H9 (cell line): ENCODE results near the gene ARHGAP24. TPM values are rescaled to one million over a fixed set of nuclear protein-coding genes. Genes with fewer than 3 reads are reported as not detected.

ENCODE experiments used
- DNase-seq: peaks from one replicate; pipeline ENCODE4 v3.0.0-alpha.2; 2017
- H2AFZ ChIP-seq: one replicate; pipeline ENCODE4 v1.6.1; 2013; ENCODE audit warnings: mild to moderate bottlenecking, low read length, control low read depth, moderate library complexity
- H2AK5ac ChIP-seq: 2 replicates; pipeline ENCODE4 v1.6.1; 2013; ENCODE audit warnings: low read length, control low read depth, mixed read lengths; ENCODE audit not compliant: insufficient read length
- H2BK120ac ChIP-seq: one replicate; pipeline ENCODE4 v1.6.1; 2013; ENCODE audit warnings: low read depth, mild to moderate bottlenecking, low read length, control low read depth, inconsistent platforms; ENCODE audit not compliant: poor library complexity, severe bottlenecking
- H2BK12ac ChIP-seq: 2 replicates; pipeline ENCODE4 v1.6.1; 2013; ENCODE audit warnings: low read length, control low read depth, mixed read lengths, low read depth; ENCODE audit not compliant: insufficient read length
- H2BK15ac ChIP-seq: 2 replicates; pipeline ENCODE4 v1.6.1; 2013; ENCODE audit warnings: low read depth, low read length, control low read depth
- H2BK20ac ChIP-seq: one replicate; pipeline ENCODE4 v1.6.1; 2013; ENCODE audit warnings: low read depth, mild to moderate bottlenecking, low read length, control low read depth, inconsistent platforms; ENCODE audit not compliant: poor library complexity, severe bottlenecking
- H2BK5ac ChIP-seq: 2 replicates; pipeline ENCODE4 v1.6.1; 2013; ENCODE audit warnings: low read length, control low read depth, mixed read lengths; ENCODE audit not compliant: insufficient read length
- H3K14ac ChIP-seq: 2 replicates; pipeline ENCODE4 v1.6.1; 2013; ENCODE audit warnings: low read length, control low read depth; ENCODE audit not compliant: insufficient read depth
- H3K18ac ChIP-seq: 2 replicates; pipeline ENCODE4 v1.6.1; 2013; ENCODE audit warnings: low read depth, mild to moderate bottlenecking, mixed read lengths, low read length, control low read depth; ENCODE audit not compliant: insufficient read length
- H3K23ac ChIP-seq: 2 replicates; pipeline ENCODE4 v1.6.1; 2013; ENCODE audit warnings: low read length, control low read depth, mixed read lengths, low read depth; ENCODE audit not compliant: insufficient read length
- H3K23me2 ChIP-seq: 2 replicates; pipeline ENCODE4 v1.6.1; 2013; ENCODE audit warnings: low read depth, mild to moderate bottlenecking, mixed read lengths, low read length, control low read depth; ENCODE audit not compliant: insufficient read length, poor library complexity, severe bottlenecking
- H3K27ac ChIP-seq: 2 replicates; pipeline ENCODE4 v1.5.1; 2013; ENCODE audit warnings: low read length, control low read depth, mixed read lengths, low read depth; ENCODE audit not compliant: insufficient read length
- H3K27me3 ChIP-seq: 2 replicates; pipeline ENCODE4 v1.6.1; 2013; ENCODE audit warnings: low read length, control low read depth, inconsistent platforms; ENCODE audit not compliant: insufficient read depth
- H3K4ac ChIP-seq: 2 replicates; pipeline ENCODE4 v1.6.1; 2013; ENCODE audit warnings: low read depth, mild to moderate bottlenecking, control low read depth, inconsistent platforms, low read length, moderate library complexity
- H3K4me1 ChIP-seq: 2 replicates; pipeline ENCODE4 v1.6.1; 2013; ENCODE audit warnings: low read length, control low read depth, inconsistent platforms; ENCODE audit not compliant: insufficient read depth
- H3K4me2 ChIP-seq: 2 replicates; pipeline ENCODE4 v1.6.1; 2013; ENCODE audit warnings: low read length, control low read depth, mixed read lengths; ENCODE audit not compliant: insufficient read length, insufficient read depth
- H3K56ac ChIP-seq: 2 replicates; pipeline ENCODE4 v1.6.1; 2013; ENCODE audit warnings: low read depth, mild to moderate bottlenecking, mixed read lengths, low read length, control low read depth; ENCODE audit not compliant: insufficient read length
- H3K79me1 ChIP-seq: 2 replicates; pipeline ENCODE4 v1.6.1; 2013; ENCODE audit warnings: low read depth, mild to moderate bottlenecking, moderate library complexity, low read length, control low read depth, inconsistent platforms; ENCODE audit not compliant: insufficient read depth, poor library complexity, severe bottlenecking
- H3K79me2 ChIP-seq: 2 replicates; pipeline ENCODE4 v1.6.1; 2013; ENCODE audit warnings: low read length, control low read depth, inconsistent platforms; ENCODE audit not compliant: insufficient read depth
- H3K9ac ChIP-seq: 2 replicates; pipeline ENCODE4 v1.6.1; 2013; ENCODE audit warnings: low read length, control low read depth, mixed read lengths; ENCODE audit not compliant: insufficient read length; ENCODE audit errors: extremely low read depth
- H3K9me3 ChIP-seq: one replicate; pipeline ENCODE4 v1.6.1; 2013; ENCODE audit warnings: low read depth, low read length, inconsistent platforms; ENCODE audit not compliant: control insufficient read depth
- H3T11ph ChIP-seq: one replicate; pipeline ENCODE4 v1.6.1; 2013; ENCODE audit warnings: mild to moderate bottlenecking, low read length, control low read depth, inconsistent platforms
- H4K20me1 ChIP-seq: one replicate; pipeline ENCODE4 v1.6.1; 2013; ENCODE audit not compliant: control insufficient read depth, insufficient read length, insufficient read depth
- H4K5ac ChIP-seq: 2 replicates; pipeline ENCODE4 v1.6.1; 2013; ENCODE audit warnings: low read depth, mild to moderate bottlenecking, mixed read lengths, low read length, control low read depth; ENCODE audit not compliant: insufficient read length
- H4K8ac ChIP-seq: replicated peaks from 2 replicates; pipeline ENCODE4 v1.6.1; 2013; ENCODE audit warnings: low read length, control low read depth, mixed read lengths, low read depth; ENCODE audit not compliant: insufficient read length
- H4K91ac ChIP-seq: 2 replicates; pipeline ENCODE4 v1.6.1; 2013; ENCODE audit warnings: low read depth, mild to moderate bottlenecking, moderate library complexity, mixed read lengths, low read length, control low read depth; ENCODE audit not compliant: insufficient read length
- H3K27ac Mint-ChIP-seq, 3 experiments: 2 replicates in 2 of 3; 3 replicates in 1 of 3; pipeline ENCODE4 v1.8.0; 2020 to 2021; ENCODE audit warnings: mixed read lengths in 3 of 3, mild to moderate bottlenecking in 1 of 3, moderate library complexity in 1 of 3
- H3K27me3 Mint-ChIP-seq: 2 replicates; pipeline ENCODE4 v1.8.0; 2021; ENCODE audit warnings: low read depth, mild to moderate bottlenecking, moderate library complexity, mixed read lengths
- H3K36me3 Mint-ChIP-seq, 3 experiments: 2 replicates in 2 of 3; 3 replicates in 1 of 3; pipeline ENCODE4 v1.8.0; 2020 to 2021; ENCODE audit warnings: low read depth in 3 of 3, mixed read lengths in 3 of 3; ENCODE audit not compliant: insufficient read depth in 1 of 3
- H3K4me1 Mint-ChIP-seq, 2 experiments: 2 replicates each; pipeline ENCODE4 v1.8.0; 2020; ENCODE audit warnings: mixed read lengths in 2 of 2
- H3K4me3 Mint-ChIP-seq, 2 experiments: 2 replicates in 1 of 2; 3 replicates in 1 of 2; pipeline ENCODE4 v1.8.0; 2020 to 2021; ENCODE audit warnings: mild to moderate bottlenecking in 2 of 2, mixed read lengths in 2 of 2, moderate library complexity in 1 of 2
- H3K9me3 Mint-ChIP-seq, 2 experiments: 2 replicates in 1 of 2; 3 replicates in 1 of 2; pipeline ENCODE4 v1.8.0; 2020; ENCODE audit warnings: mild to moderate bottlenecking in 2 of 2, mixed read lengths in 2 of 2, moderate library complexity in 1 of 2
- CTCF ChIP-seq: fragments of 200-600 bp; sonication (generic); conservative IDR thresholded peaks from 3 replicates; pipeline ENCODE4 v1.8.0; 2021; ENCODE audit warnings: antibody characterized with exemption, mild to moderate bottlenecking
- WGBS: extraction: QIAGEN DNeasy Blood & Tissue Kit; methylation state at CpG from one replicate; pipeline ENCODE4 v1.1.7; 2013; ENCODE audit warnings: missing lambda C conversion rate, low lambda C conversion rate, mixed read lengths; ENCODE audit not compliant: insufficient read length; ENCODE audit errors: extremely low coverage; 5-methylcytosine and 5-hydroxymethylcytosine counted together
- total RNA-seq: library from RNA; stranded (reverse); gene quantifications from 2 replicates; pipeline ENCODE4 v1.2.1, GENCODE V29; 2021

The ARHGAP24 gene
- total RNA-seq, 1 experiment from 2014 or later = 0.37 TPM

DNA sequence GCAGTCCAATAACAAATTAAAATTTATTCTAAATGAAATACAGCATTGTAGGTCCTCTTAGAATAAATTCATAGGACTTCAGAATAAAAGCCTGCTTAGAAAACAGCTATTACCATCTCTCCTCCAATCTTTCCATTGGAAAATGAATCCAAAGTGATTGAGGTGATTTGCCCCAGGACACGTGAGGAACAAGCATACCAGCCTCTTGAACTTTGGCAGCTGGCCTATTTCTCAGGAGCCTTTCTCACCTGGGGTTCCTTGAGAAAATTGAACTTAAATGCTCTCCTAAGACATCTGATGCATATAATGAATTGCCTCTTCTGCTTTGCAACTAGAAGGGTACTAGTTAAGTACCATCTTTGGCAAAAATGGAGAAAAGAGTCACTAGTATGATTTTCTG, 13.5 kb downstream of the ARHGAP24 start:
- Histone ChIP-seq H3K4me1 (no peaks in the 10 kb centered on the region; the same call in 1 of the 2 replicates), H3K9ac (no peak overlapping the region), H3K14ac (no peak overlapping the region), H2AK5ac (no peak overlapping the region), H3K4me2 (no peak overlapping the region), H2BK5ac (no peak overlapping the region), H3K27me3 (no peaks in the 10 kb centered on the region), H4K91ac (no peak overlapping the region), H3K79me2 (no peaks in the 10 kb centered on the region), H3K23ac (no peak overlapping the region), H2BK12ac (no peak overlapping the region), H3K9me3 (no peaks in the 10 kb centered on the region), H4K8ac (no peak overlapping the region), H2AFZ (no peak overlapping the region), H2BK15ac (no peak overlapping the region), H3K18ac (no peak overlapping the region), H3K23me2 (no peaks in the 10 kb centered on the region), H2BK20ac (no peak overlapping the region), H3K56ac (no peak overlapping the region), H3K79me1 (no peaks in the 10 kb centered on the region), H3K4ac (no peak overlapping the region), H2BK120ac (no peak overlapping the region), H4K20me1 (no peaks in the 10 kb centered on the region), H3T11ph (no peak overlapping the region), H3K27ac (no peak overlapping the region), H4K5ac (no peak overlapping the region)
- DNase-seq = no peak
- peaks cover 12 to 15% of the 10 kb centered on the region in 2 experiments for H3K4me1 Mint-ChIP-seq
- no CpG with 5 or more reads among the region's 1 CpG for WGBS
- H3K27ac Mint-ChIP-seq = no peak overlapping the region
- no peaks in the 10 kb centered on the region for H3K36me3 Mint-ChIP-seq
- TF ChIP-seq CTCF = no peak
- H3K9me3 Mint-ChIP-seq = no peaks in the 10 kb centered on the region
- H3K4me3 Mint-ChIP-seq = no peak overlapping the region
- no peaks in the 10 kb centered on the region for H3K27me3 Mint-ChIP-seq
